ENCODE results near the gene FAU.

Gene FAU

GRCh38 chr11:65134240-65134951 lies 12.5 kb upstream of the FAU start, which contains the start of gene SYVN1 (continued):
- TF ChIP-seq ZNF654 (tag by site-specific recombination; IDR thresholded peaks at IDR 0.05; ENCODE audit: low read depth): no peak
- TF ChIP-seq ZNF529 (tag by site-specific recombination; IDR thresholded peaks at IDR 0.05; ENCODE audit: insufficient replicate concordance): no peak
- TF ChIP-seq KLF1 (tag by site-specific recombination; IDR thresholded peaks at IDR 0.05): peak; percentile 37; the same call in 1 of the 2 replicates
- TF ChIP-seq ZNF701 (tag by site-specific recombination; IDR thresholded peaks at IDR 0.05): no peak
- no peak for TF ChIP-seq ZNF266 (tag by site-specific recombination; IDR thresholded peaks at IDR 0.05; ENCODE audit: low read depth)
- TF ChIP-seq OVOL3 (tag by site-specific recombination; IDR thresholded peaks at IDR 0.05): no peak
- TF ChIP-seq ZBTB44 (tag by site-specific recombination; IDR thresholded peaks at IDR 0.05): no peak; the same call in 1 of the 2 replicates
- TF ChIP-seq ZNF510 (tag by site-specific recombination; IDR thresholded peaks at IDR 0.05; ENCODE audit: insufficient replicate concordance): no peak
- TF ChIP-seq HOXA7 (CRISPR knock-in tag; IDR thresholded peaks at IDR 0.05; ENCODE audit: borderline replicate concordance): no peak
- TF ChIP-seq ZFP37 (tag by site-specific recombination; IDR thresholded peaks at IDR 0.05): no peak
- TF ChIP-seq, protein P1, sequence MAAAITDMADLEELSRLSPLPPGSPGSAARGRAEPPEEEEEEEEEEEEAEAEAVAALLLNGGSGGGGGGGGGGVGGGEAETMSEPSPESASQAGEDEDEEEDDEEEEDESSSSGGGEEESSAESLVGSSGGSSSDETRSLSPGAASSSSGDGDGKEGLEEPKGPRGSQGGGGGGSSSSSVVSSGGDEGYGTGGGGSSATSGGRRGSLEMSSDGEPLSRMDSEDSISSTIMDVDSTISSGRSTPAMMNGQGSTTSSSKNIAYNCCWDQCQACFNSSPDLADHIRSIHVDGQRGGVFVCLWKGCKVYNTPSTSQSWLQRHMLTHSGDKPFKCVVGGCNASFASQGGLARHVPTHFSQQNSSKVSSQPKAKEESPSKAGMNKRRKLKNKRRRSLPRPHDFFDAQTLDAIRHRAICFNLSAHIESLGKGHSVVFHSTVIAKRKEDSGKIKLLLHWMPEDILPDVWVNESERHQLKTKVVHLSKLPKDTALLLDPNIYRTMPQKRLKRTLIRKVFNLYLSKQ (tag by site-specific recombination; IDR thresholded peaks at IDR 0.05; ENCODE audit: borderline replicate concordance): no peak
- no peak for TF ChIP-seq ZNF658 (tag by site-specific recombination; IDR thresholded peaks at IDR 0.05)
- no peak for TF ChIP-seq RBAK (tag by site-specific recombination; IDR thresholded peaks at IDR 0.05)
- TF ChIP-seq, protein P2, sequence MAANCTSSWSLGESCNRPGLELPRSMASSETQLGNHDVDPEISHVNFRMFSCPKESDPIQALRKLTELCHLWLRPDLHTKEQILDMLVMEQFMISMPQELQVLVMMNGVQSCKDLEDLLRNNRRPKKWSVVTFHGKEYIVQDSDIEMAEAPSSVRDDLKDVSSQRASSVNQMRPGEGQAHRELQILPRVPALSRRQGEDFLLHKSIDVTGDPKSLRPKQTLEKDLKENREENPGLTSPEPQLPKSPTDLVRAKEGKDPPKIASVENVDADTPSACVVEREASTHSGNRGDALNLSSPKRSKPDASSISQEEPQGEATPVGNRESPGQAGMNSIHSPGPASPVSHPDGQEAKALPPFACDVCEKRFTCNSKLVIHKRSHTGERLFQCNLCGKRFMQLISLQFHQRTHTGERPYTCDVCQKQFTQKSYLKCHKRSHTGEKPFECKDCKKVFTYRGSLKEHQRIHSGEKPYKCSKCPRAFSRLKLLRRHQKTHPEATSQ (tag by site-specific recombination; IDR thresholded peaks at IDR 0.05): no peak
- TF ChIP-seq ZNF76 (tag by site-specific recombination; IDR thresholded peaks at IDR 0.05; ENCODE audit: borderline replicate concordance, low read depth): peak; percentile 66; the same call in 1 of the 2 replicates
- TF ChIP-seq ZNF16 (tag by site-specific recombination; IDR thresholded peaks at IDR 0.05; ENCODE audit: low read depth): no peak
- no peak for TF ChIP-seq ZNF621 (tag by site-specific recombination; IDR thresholded peaks at IDR 0.05)
- no peak for TF ChIP-seq SCRT1 (tag by site-specific recombination; IDR thresholded peaks at IDR 0.05; ENCODE audit: borderline replicate concordance)
- no peak for TF ChIP-seq HOXC10 (CRISPR knock-in tag; IDR thresholded peaks at IDR 0.05)
- peak; percentile 46; the same call in 1 of the 2 replicates for TF ChIP-seq ZNF660 (tag by site-specific recombination; IDR thresholded peaks at IDR 0.05)
- TF ChIP-seq ZNF555 (tag by site-specific recombination; conservative IDR thresholded peaks at IDR 0.05): no peak
- peak; percentile 96 for TF ChIP-seq ZEB2 (tag by site-specific recombination; IDR thresholded peaks at IDR 0.05)
- TF ChIP-seq ZNF157 (tag by site-specific recombination; IDR thresholded peaks at IDR 0.05): no peak
- TF ChIP-seq ZNF704 (tag by site-specific recombination; IDR thresholded peaks at IDR 0.05): no peak
- TF ChIP-seq, protein P3, sequence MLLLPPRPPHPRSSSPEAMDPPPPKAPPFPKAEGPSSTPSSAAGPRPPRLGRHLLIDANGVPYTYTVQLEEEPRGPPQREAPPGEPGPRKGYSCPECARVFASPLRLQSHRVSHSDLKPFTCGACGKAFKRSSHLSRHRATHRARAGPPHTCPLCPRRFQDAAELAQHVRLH (tag by site-specific recombination; IDR thresholded peaks at IDR 0.05): peak; percentile 94
- TF ChIP-seq ZNF600 (tag by site-specific recombination; IDR thresholded peaks at IDR 0.05): peak; percentile 55
- TF ChIP-seq, protein P4, sequence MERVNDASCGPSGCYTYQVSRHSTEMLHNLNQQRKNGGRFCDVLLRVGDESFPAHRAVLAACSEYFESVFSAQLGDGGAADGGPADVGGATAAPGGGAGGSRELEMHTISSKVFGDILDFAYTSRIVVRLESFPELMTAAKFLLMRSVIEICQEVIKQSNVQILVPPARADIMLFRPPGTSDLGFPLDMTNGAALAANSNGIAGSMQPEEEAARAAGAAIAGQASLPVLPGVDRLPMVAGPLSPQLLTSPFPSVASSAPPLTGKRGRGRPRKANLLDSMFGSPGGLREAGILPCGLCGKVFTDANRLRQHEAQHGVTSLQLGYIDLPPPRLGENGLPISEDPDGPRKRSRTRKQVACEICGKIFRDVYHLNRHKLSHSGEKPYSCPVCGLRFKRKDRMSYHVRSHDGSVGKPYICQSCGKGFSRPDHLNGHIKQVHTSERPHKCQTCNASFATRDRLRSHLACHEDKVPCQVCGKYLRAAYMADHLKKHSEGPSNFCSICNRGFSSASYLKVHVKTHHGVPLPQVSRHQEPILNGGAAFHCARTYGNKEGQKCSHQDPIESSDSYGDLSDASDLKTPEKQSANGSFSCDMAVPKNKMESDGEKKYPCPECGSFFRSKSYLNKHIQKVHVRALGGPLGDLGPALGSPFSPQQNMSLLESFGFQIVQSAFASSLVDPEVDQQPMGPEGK (tag by site-specific recombination; IDR thresholded peaks at IDR 0.05): peak; percentile 96
- TF ChIP-seq, protein P5, sequence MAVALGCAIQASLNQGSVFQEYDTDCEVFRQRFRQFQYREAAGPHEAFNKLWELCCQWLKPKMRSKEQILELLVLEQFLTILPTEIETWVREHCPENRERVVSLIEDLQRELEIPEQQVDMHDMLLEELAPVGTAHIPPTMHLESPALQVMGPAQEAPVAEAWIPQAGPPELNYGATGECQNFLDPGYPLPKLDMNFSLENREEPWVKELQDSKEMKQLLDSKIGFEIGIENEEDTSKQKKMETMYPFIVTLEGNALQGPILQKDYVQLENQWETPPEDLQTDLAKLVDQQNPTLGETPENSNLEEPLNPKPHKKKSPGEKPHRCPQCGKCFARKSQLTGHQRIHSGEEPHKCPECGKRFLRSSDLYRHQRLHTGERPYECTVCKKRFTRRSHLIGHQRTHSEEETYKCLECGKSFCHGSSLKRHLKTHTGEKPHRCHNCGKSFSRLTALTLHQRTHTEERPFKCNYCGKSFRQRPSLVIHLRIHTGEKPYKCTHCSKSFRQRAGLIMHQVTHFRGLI (tag by site-specific recombination; IDR thresholded peaks at IDR 0.05): no peak
- peak; percentile 23; the same call in 1 of the 2 replicates for TF ChIP-seq ZNF561 (tag by site-specific recombination; IDR thresholded peaks at IDR 0.05; ENCODE audit: borderline replicate concordance)
- no peak for TF ChIP-seq ZBTB1 (tag by site-specific recombination; IDR thresholded peaks at IDR 0.05)
- no peak for TF ChIP-seq SETDB1 (IDR thresholded peaks at IDR 0.05; ENCODE audit: insufficient read length, low read length)

Data from HEK293 (cell line).